ENCODE results near the gene GAB4. TPM values are rescaled to one million over a fixed set of nuclear protein-coding genes. Genes with fewer than 3 reads are reported as not detected.

GAB4 gene
- total and polyA plus RNA-seq, 2 donors (not counting 3 experiments of a cell fraction or from before 2014, with no cell fraction given), result not detected

GRCh38 chr22:16961477-16962186, 46.4 kb downstream of the GAB4 start:
- ChIA-PET POLR2A (no interaction called here), CTCF (no interaction called here)
- Histone ChIP-seq H3K27me3 (ENCODE audit: control insufficient read depth in 2 of 2, insufficient read depth in 2 of 2, low read length in 2 of 2) (no peaks in the 10 kb centered on the region), H3K4me3 (replicated peaks in 1 of 3; ENCODE audit: insufficient read depth in 1 of 3, low read depth in 1 of 3, low read length in 3 of 3) (no peak overlapping the region), H3K9ac (replicated peaks; ENCODE audit: extremely low read depth, insufficient read depth, low read length) (no peak overlapping the region), H3K9me1 (replicated peaks; ENCODE audit: control insufficient read depth, extremely low read depth, insufficient read depth, low read length) (no peaks in the 10 kb centered on the region), H2AFZ (ENCODE audit: low read depth, low read length) (no peak overlapping the region), H4K20me1 (replicated peaks; ENCODE audit: control insufficient read depth, extremely low read depth, insufficient read depth, low read length) (no peaks in the 10 kb centered on the region), H3K27ac (ENCODE audit: insufficient read depth, low read depth, low read length) (no peak overlapping the region), H3K36me3 (ENCODE audit: control insufficient read depth in 2 of 2, extremely low read depth in 1 of 2, insufficient read depth in 2 of 2, low read length in 2 of 2) (no peaks in the 10 kb centered on the region), H3K4me1 (ENCODE audit: control insufficient read depth, extremely low read depth, insufficient read depth, low read length) (no peaks in the 10 kb centered on the region), H3K4me2 (ENCODE audit: insufficient read depth, low read length) (no peak overlapping the region), H3K79me2 (ENCODE audit: control insufficient read depth, insufficient read depth, low read length) (no peaks in the 10 kb centered on the region), H3K9me3 (replicated peaks; ENCODE audit: control insufficient read depth, insufficient read depth, low read length) (peaks cover 2% of the 10 kb centered on the region)
- intact Hi-C loops (cut with micrococcal nuclease) (no loop called here), dilution Hi-C loops (cut with MboI; ENCODE audit: extremely low pct_ligation_motif_present, low sequenced_read_pairs) (no loop called here)
- no peak for DNase-seq (ENCODE audit: low read depth, low spot score)
- no peak for FAIRE-seq
- TF ChIP-seq POLR2A (IDR thresholded peaks at IDR 0.05; ENCODE audit: low read depth, low read length), result no peak
- TF ChIP-seq CTCF (IDR thresholded peaks at IDR 0.05; ENCODE audit: extremely low read depth in 1 of 2, insufficient read depth in 1 of 2, low read depth in 1 of 2, low read length in 2 of 2), result no peak
- TF ChIP-seq GATA2 (IDR thresholded peaks at IDR 0.05; ENCODE audit: insufficient read depth, insufficient read length, low read depth, low read length), result no peak
- TF ChIP-seq, protein P1, sequence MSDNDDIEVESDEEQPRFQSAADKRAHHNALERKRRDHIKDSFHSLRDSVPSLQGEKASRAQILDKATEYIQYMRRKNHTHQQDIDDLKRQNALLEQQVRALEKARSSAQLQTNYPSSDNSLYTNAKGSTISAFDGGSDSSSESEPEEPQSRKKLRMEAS (IDR thresholded peaks at IDR 0.05; ENCODE audit: insufficient read depth, insufficient read length), result no peak
- TF ChIP-seq POLR2AphosphoS5 (IDR thresholded peaks at IDR 0.05; ENCODE audit: insufficient read depth, low read depth, low read length), result no peak
- no peak for TF ChIP-seq EZH2 (IDR thresholded peaks at IDR 0.05; ENCODE audit: borderline replicate concordance, low read depth, low read length, severe bottlenecking)
- no peak for TF ChIP-seq MYC (IDR thresholded peaks at IDR 0.05; ENCODE audit: low read depth, low read length)
- TF ChIP-seq JUN (IDR thresholded peaks at IDR 0.05; ENCODE audit: borderline replicate concordance, insufficient read depth, insufficient read length, low read depth), result no peak
- no peak for TF ChIP-seq FOS (IDR thresholded peaks at IDR 0.05; ENCODE audit: borderline replicate concordance, insufficient read depth, low read length)
- BruUV-seq (replicated peaks), result no TSS peak
